Measurements from ENCODE around the gene VAV2. TPM values are rescaled to one million over a fixed set of nuclear protein-coding genes. Genes with fewer than 3 reads are reported as not detected.
A peak's percentile ranks its signal among the peaks of the same experiment; 100 is the strongest.

VAV2 gene
- polyA plus RNA-seq, 12 donors, result 12.0 to 16.6 (median 15.0) TPM; not detected in 1

DNA sequence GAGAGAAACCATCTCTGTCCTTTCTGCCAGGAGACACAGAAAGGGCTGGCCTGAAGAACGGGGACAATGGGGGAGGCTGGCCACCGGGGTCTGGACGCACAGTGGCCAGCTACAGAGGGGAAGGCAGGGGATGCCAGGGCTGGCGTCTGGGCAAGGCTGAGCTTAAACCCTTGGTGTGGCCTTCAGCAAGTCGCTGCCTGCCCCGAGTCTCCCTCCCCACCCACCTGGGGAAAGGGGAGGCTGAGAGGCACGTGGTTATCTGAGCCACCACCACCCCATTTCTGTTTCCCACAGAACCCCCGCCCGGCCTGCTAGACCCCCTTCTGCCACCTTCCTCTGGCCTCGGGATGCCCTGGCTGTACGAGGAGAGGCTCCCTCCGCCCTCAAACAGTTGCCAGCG, 115.3 kb downstream of the VAV2 start:
- no peak for DNase-seq

GRCh38 chr9:133876144-133876543, 116.0 kb downstream of the VAV2 start:
- no peak for DNase-seq

DNA sequence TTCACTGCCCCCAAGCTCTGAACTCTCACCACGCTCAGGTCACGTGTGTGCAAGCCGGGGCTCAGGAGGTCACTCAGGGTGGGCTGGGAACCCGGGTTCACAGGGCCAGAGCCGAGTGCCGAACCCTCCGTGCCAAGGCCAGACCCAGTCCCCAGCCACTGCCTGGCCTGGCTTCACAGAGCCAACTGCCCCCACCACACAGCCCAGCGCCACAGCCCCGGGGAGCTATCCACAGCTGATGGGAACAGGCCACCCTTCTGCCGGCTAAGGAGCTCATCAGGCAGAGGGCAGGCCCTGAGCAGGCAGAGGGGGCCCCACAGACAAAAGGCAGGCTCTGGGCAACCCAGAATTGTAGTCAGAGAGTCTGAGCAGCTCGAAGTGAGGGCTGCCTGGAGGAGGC, 117.0 kb downstream of the VAV2 start:
- DNase-seq, result no peak

GRCh38 chr9:133874659-133875058, 117.5 kb downstream of the VAV2 start:
- no peak for DNase-seq

GRCh38 chr9:133874060-133874657, 118.0 kb downstream of the VAV2 start:
- DNase-seq, result no peak

- peak; percentile 39 for DNase-seq
These were observed 118.6 kb downstream of the VAV2 start for GRCh38 chr9:133873461-133873891.

GRCh38 chr9:133873009-133873408, 119.1 kb downstream of the VAV2 start:
- DNase-seq, result no peak

- no peak for DNase-seq
These were observed 121.2 kb downstream of the VAV2 start for GRCh38 chr9:133870598-133871595.

- DNase-seq, result no peak
These were observed 122.3 kb downstream of the VAV2 start for GRCh38 chr9:133869674-133870405.

- DNase-seq, result no peak
These were observed 123.9 kb downstream of the VAV2 start for GRCh38 chr9:133868203-133868602.

DNA sequence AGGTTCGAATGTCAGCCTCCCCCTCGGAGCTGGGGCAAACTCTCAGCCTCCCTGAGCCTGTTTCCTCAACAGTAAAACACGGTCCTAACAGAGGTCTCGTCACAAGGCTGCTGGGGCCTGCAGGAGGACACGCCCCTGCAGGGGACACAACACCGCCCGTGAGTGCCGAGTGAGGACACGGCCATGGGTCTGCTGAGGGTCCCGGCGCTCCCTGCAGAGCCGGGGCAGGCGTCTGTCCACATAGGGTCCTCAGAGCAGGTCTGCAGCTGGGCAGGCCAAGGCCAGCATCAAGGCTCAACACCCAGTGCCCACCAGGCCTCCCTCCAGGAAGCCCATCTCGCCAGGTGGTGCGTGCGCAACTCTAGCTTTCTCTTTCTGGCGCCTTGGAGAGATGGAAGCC, 125.2 kb downstream of the VAV2 start:
- DNase-seq, result no peak

DNA sequence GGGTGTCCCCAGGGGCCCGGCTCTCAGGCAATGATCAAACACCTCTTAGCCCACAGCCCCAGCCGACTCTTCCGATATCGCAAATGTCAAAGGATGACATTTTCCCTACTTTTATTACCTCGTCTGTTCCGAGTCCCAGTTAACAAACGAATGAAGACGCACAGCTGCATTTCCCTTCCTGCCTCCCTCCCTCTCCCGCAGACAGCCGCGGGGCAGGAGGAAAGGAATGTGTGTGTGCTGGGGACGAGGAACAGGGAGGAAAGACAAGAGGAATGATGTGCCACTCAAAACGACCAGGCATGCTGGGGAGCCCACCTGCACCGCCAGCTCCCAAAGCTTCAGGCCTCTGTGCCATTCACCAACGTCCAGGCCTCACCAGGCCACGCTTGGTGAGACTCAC, 128.1 kb downstream of the VAV2 start:
- no peak for DNase-seq

GRCh38 chr9:133863257-133863592, 128.9 kb downstream of the VAV2 start:
- no peak for DNase-seq

DNA sequence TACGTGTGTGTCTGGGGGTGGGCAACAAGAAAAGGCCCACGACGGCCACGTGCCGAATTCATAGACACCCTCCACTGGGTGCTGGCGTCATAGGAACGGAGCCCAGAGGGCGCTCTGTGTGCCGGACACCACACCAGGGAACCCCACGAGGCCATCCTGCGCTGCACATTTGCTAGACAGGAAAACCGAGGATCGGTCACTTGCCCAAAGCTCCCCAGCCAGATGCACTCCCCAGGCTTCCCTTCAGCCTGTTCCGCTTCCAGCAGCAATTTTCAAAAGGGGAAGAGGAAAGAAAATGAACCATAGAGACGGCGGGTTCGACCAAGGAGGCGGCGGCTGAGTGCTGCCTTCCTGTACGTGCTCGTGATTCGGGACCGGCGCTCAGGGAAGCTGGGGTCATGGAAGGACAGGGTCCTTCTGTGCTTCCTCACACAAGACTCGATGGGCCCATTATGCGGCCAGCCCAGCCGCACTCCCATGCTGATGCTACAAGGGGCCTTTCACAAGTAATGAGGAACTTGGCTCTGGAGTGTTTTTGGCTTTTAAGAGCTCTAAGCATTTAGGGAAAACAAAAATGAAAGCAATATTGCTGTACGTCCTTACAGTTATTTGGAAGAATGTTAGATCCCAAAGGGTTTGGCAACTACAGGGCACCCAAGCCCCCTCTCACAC, 129.4 kb downstream of the VAV2 start:
- peak; percentile 45 for DNase-seq

DNA sequence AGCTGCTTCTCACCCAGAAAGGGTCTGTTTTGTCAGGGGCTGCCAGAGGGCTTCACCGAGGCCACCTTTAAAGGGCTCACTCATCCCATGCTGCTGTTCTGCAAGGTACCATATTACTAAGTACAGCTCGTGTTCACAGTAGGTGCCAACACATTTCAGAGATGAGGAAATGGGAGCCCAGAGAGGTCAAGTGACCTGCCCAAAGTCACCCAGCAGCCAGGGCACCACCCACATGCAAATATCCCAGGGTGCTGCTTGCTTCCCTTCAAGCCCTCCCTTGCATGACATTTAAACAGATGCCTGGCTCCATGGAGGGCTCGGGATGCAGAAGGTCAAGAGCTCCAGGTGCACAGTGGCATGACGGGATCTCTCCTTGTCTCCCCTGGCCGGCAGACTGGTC, 130.4 kb downstream of the VAV2 start:
- no peak for DNase-seq

DNA sequence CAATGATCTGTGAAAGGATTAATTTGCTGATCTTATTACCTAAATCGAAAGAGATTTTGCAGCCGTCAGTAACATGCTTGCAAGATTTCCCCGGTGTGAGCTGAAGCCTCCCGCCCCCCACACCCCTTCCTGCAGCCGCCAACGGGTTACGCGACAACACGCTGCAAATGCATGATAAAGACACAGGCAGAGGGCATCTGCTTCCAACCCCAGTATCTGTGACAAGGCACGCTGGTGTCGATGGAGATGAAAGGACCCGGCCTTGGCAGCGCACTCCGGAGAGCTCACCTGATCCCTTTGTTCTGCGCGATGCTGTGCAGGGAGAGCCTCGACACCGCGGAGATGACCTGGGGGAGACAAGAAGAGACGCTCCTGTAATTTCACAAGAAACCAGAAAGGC, 131.0 kb downstream of the VAV2 start:
- no peak for DNase-seq

- DNase-seq, result no peak
These were observed 133.4 kb downstream of the VAV2 start for GRCh38 chr9:133858771-133859170.

DNA sequence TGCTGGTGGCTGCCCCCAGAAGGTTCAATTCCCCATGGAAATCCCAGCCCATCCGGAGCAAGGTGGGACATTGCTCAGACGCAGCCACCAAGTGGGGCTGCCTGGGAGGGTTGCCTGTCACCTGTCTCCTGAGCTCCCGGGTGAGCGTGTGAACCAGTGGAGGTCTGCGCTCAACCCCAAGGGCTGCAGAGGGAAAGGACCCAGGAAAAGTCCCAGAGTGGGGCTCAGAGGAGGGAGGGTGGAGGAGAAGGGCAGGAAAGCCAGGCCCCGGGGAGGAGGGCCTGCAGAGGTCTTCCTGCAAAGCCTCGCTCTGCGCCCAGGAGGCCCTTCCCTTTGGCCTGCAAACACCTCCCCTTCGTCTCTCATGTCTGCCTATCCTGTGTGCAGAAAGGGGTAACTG, 134.5 kb downstream of the VAV2 start:
- no peak for DNase-seq

GRCh38 chr9:133856798-133857197, 135.3 kb downstream of the VAV2 start:
- no peak for DNase-seq

DNA sequence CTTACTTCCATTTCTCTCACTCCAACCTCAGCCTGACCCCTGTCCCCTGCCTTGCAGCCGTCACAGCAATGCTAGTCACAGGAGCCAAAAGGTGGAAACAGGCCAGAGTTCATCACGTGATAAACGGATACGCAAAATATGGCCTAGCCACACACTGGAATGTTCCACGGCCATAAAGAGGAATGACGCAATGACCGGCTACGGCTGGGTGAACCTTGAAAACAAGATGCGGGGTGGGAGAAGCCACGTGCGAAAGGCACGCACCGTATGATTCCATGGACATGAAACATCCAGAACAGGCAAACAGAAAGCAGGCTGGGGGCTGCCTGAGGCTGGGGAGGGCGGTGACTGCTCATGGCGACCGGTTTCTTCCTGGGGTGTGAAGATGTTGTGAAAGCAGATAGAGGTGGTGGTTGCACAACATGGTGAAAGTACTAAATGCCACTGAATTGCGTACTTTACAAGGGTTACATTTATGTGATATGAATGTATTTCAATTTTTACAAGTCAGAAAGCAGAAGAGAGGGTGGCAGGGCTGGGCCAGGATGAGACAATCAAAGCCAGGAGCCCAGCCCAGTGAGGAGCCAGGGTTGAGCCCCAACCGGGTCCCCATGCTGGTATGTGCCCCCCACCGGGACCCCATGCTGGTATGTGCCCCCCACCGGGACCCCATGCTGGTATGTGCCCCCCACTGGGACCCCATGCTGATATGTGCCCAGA, 136.2 kb downstream of the VAV2 start:
- DNase-seq, result no peak

- DNase-seq, result no peak
These were observed 136.8 kb downstream of the VAV2 start for GRCh38 chr9:133855371-133855770.
